ENCODE data around the gene THOC1.

Gene THOC1

DNA sequence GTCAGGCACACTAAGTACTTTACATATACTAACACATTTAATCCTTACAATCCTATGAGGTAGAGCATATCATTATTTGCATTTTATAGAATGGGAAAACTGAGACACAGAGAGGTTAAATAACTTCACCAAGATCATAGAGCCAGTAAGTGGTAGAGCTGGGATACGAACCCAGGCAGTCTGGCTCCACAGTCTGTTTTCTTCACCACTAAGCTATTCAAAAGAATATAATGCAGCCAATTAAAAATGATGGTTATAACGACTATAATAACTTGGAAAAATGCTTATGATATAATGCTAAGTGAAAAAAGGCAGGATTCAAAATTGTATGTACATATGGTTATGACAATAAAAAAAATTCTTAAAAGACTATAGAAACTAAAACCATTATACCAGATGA is 7.3 kb downstream of the THOC1 start:
- Histone ChIP-seq H3K4me1 (ENCODE audit: insufficient read depth, insufficient read length) (no peaks in the 10 kb centered on the region), H3K4me3 (ENCODE audit: insufficient read length, low read depth) (no peak overlapping the region), H3K9me3 (ENCODE audit: insufficient read depth, low read length) (no peaks in the 10 kb centered on the region), H3K27me3 (ENCODE audit: insufficient read depth, insufficient read length) (no peaks in the 10 kb centered on the region), H3K9ac (ENCODE audit: insufficient read length, low read depth) (no peak overlapping the region), H3K36me3 (ENCODE audit: insufficient read depth, insufficient read length, low read length) (peaks cover 76% of the 10 kb centered on the region)
- DNase-seq (ENCODE audit: low read depth, low spot score): no peak
- TF ChIP-seq YY1 (IDR thresholded peaks at IDR 0.05; ENCODE audit: insufficient read depth, insufficient read length): no peak
- TF ChIP-seq SUZ12 (IDR thresholded peaks at IDR 0.05; ENCODE audit: extremely low read depth, insufficient read depth, insufficient read length): no peak
- no peak for TF ChIP-seq ZNF274 (IDR thresholded peaks at IDR 0.05; ENCODE audit: low read depth, low read length)

GRCh38 chr18:255171-255570 is 12.7 kb downstream of the THOC1 start:
- TF ChIP-seq ZNF274 (IDR thresholded peaks at IDR 0.05; ENCODE audit: low read depth, low read length) (no peak), YY1 (IDR thresholded peaks at IDR 0.05; ENCODE audit: insufficient read depth, insufficient read length) (no peak), SUZ12 (IDR thresholded peaks at IDR 0.05; ENCODE audit: extremely low read depth, insufficient read depth, insufficient read length) (no peak)
- no peaks in the 10 kb centered on the region for H3K27me3 ChIP-seq (ENCODE audit: insufficient read depth, insufficient read length)

DNA sequence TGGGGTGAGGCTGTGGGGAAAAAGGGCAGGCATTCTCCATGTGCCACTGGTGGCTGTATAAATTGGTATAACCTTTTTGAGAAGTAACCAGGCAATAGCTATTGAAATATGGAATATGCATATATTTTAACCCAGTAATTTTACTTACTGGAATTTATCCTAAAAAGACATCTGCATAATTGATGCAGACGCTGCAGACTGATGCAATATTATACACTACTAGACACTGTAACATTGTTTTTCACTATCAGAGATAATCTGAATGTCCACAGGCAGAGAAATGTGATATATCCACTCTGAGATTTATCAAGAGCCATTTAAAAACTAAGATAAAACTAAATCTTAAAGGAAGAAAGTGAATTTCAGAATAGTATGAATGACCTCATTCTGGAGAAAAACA is 14.7 kb downstream of the THOC1 start:
- no peaks in the 10 kb centered on the region for H3K4me1 ChIP-seq (ENCODE audit: insufficient read depth, insufficient read length)
- no peaks in the 10 kb centered on the region for H3K9me3 ChIP-seq (ENCODE audit: insufficient read depth, low read length)
- H3K36me3 ChIP-seq (ENCODE audit: insufficient read depth, insufficient read length, low read length): peaks cover 70% of the 10 kb centered on the region
- no peaks in the 10 kb centered on the region for H3K27me3 ChIP-seq (ENCODE audit: insufficient read depth, insufficient read length)
- no peak overlapping the region for H3K4me3 ChIP-seq (ENCODE audit: insufficient read length, low read depth)
- no peak for DNase-seq (ENCODE audit: low read depth, low spot score)
- no peak overlapping the region for H3K9ac ChIP-seq (ENCODE audit: insufficient read length, low read depth)
- TF ChIP-seq SUZ12 (IDR thresholded peaks at IDR 0.05; ENCODE audit: extremely low read depth, insufficient read depth, insufficient read length) (no peak), YY1 (IDR thresholded peaks at IDR 0.05; ENCODE audit: insufficient read depth, insufficient read length) (no peak), ZNF274 (IDR thresholded peaks at IDR 0.05; ENCODE audit: low read depth, low read length) (no peak)

More at GRCh38 chr18:255171-255570, 12.7 kb downstream of the THOC1 start:
- Histone ChIP-seq H3K9me3 (ENCODE audit: insufficient read depth, low read length) (no peaks in the 10 kb centered on the region), H3K4me1 (ENCODE audit: insufficient read depth, insufficient read length) (no peaks in the 10 kb centered on the region), H3K36me3 (ENCODE audit: insufficient read depth, insufficient read length, low read length) (peaks cover 72% of the 10 kb centered on the region), H3K9ac (ENCODE audit: insufficient read length, low read depth) (no peak overlapping the region), H3K4me3 (ENCODE audit: insufficient read length, low read depth) (no peak overlapping the region)
- no peak for DNase-seq (ENCODE audit: low read depth, low spot score)

GRCh38 chr18:251572-251971 is 16.3 kb downstream of the THOC1 start:
- Histone ChIP-seq H3K4me3 (ENCODE audit: insufficient read length, low read depth) (no peak overlapping the region), H3K4me1 (ENCODE audit: insufficient read depth, insufficient read length) (no peaks in the 10 kb centered on the region), H3K9ac (ENCODE audit: insufficient read length, low read depth) (no peak overlapping the region), H3K9me3 (ENCODE audit: insufficient read depth, low read length) (no peaks in the 10 kb centered on the region), H3K36me3 (ENCODE audit: insufficient read depth, insufficient read length, low read length) (peaks cover 71% of the 10 kb centered on the region), H3K27me3 (ENCODE audit: insufficient read depth, insufficient read length) (no peaks in the 10 kb centered on the region)
- DNase-seq (ENCODE audit: low read depth, low spot score): no peak
- TF ChIP-seq SUZ12 (IDR thresholded peaks at IDR 0.05; ENCODE audit: extremely low read depth, insufficient read depth, insufficient read length) (no peak), ZNF274 (IDR thresholded peaks at IDR 0.05; ENCODE audit: low read depth, low read length) (no peak), YY1 (IDR thresholded peaks at IDR 0.05; ENCODE audit: insufficient read depth, insufficient read length) (no peak)

DNA sequence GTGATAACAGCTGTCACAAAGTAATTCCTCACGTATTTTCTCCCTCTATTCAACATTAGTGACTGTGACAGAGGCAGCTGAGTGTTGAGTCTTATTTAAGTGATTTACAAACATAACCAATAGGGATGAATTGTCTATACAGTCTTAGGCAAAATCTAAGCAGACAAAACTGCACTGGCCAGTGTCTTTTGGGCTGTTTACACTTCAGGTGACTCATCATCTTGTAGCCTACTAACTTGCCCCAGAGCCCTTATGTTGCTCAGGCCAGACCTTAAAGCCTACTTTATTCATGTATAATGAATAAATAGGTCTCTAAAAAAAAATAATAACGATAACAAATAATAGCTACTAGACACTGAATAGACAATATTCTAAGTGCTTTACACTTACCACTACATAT is 17.2 kb downstream of the THOC1 start:
- Histone ChIP-seq H3K36me3 (ENCODE audit: insufficient read depth, insufficient read length, low read length) (peaks cover 71% of the 10 kb centered on the region), H3K4me3 (ENCODE audit: insufficient read length, low read depth) (no peak overlapping the region), H3K9ac (ENCODE audit: insufficient read length, low read depth) (no peak overlapping the region), H3K4me1 (ENCODE audit: insufficient read depth, insufficient read length) (no peaks in the 10 kb centered on the region), H3K27me3 (ENCODE audit: insufficient read depth, insufficient read length) (no peaks in the 10 kb centered on the region), H3K9me3 (ENCODE audit: insufficient read depth, low read length) (no peaks in the 10 kb centered on the region)
- TF ChIP-seq YY1 (IDR thresholded peaks at IDR 0.05; ENCODE audit: insufficient read depth, insufficient read length): no peak
- no peak for DNase-seq (ENCODE audit: low read depth, low spot score)

GRCh38 chr18:248053-248452 is 19.8 kb downstream of the THOC1 start:
- H3K9ac ChIP-seq (ENCODE audit: insufficient read length, low read depth): no peak overlapping the region

DNA sequence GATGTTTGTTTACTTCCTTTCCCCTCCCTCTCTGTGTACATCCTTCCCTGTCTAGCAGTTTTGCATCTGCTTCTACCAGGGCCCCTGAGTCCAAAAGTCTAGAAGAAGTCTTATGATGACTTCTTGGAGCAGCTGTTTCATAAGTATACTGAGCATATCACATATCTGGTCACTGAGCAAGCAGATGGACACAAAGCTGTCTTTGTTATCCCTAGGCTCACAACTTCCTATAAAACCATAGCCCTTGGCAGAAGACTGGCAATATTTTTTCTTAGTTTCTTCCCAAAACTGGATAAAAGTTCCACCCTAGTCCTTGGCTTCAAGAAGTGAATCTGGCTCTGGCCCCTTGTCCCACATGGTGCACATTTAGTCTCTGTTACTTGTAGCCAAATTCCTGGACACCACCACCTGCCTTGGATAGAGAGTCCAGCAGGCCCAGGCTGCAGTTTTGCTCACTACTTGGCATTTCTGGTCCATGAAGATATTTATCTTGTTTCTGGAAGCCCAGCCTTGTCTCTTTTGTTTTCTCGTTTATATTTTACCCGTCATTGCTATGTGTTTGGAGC is 22.5 kb downstream of the THOC1 start:
- H3K27me3 ChIP-seq (ENCODE audit: insufficient read depth, insufficient read length): no peaks in the 10 kb centered on the region
- no peaks in the 10 kb centered on the region for H3K4me1 ChIP-seq (ENCODE audit: insufficient read depth, insufficient read length)
- H3K36me3 ChIP-seq (ENCODE audit: insufficient read depth, insufficient read length, low read length): peaks cover 56% of the 10 kb centered on the region
- no peak overlapping the region for H3K9ac ChIP-seq (ENCODE audit: insufficient read length, low read depth)
- H3K4me3 ChIP-seq (ENCODE audit: insufficient read length, low read depth): no peak overlapping the region
- no peak for TF ChIP-seq ZNF274 (IDR thresholded peaks at IDR 0.05; ENCODE audit: low read depth, low read length)
- no peaks in the 10 kb centered on the region for H3K9me3 ChIP-seq (ENCODE audit: insufficient read depth, low read length)
- no peak for DNase-seq (ENCODE audit: low read depth, low spot score)

More at GRCh38 chr18:248053-248452, 19.8 kb downstream of the THOC1 start:
- DNase-seq (ENCODE audit: low read depth, low spot score): no peak
- H3K36me3 ChIP-seq (ENCODE audit: insufficient read depth, insufficient read length, low read length): peaks cover 64% of the 10 kb centered on the region
- TF ChIP-seq SUZ12 (IDR thresholded peaks at IDR 0.05; ENCODE audit: extremely low read depth, insufficient read depth, insufficient read length) (no peak), ZNF274 (IDR thresholded peaks at IDR 0.05; ENCODE audit: low read depth, low read length) (no peak), YY1 (IDR thresholded peaks at IDR 0.05; ENCODE audit: insufficient read depth, insufficient read length) (no peak)
- no peak overlapping the region for H3K4me3 ChIP-seq (ENCODE audit: insufficient read length, low read depth)
- no peaks in the 10 kb centered on the region for H3K27me3 ChIP-seq (ENCODE audit: insufficient read depth, insufficient read length)
- H3K4me1 ChIP-seq (ENCODE audit: insufficient read depth, insufficient read length): no peaks in the 10 kb centered on the region
- no peaks in the 10 kb centered on the region for H3K9me3 ChIP-seq (ENCODE audit: insufficient read depth, low read length)

GRCh38 chr18:240175-240574 is 27.7 kb downstream of the THOC1 start:
- TF ChIP-seq SUZ12 (IDR thresholded peaks at IDR 0.05; ENCODE audit: extremely low read depth, insufficient read depth, insufficient read length) (no peak), YY1 (IDR thresholded peaks at IDR 0.05; ENCODE audit: insufficient read depth, insufficient read length) (no peak), ZNF274 (IDR thresholded peaks at IDR 0.05; ENCODE audit: low read depth, low read length) (no peak)
- no peak for DNase-seq (ENCODE audit: low read depth, low spot score)
- Histone ChIP-seq H3K4me1 (ENCODE audit: insufficient read depth, insufficient read length) (no peaks in the 10 kb centered on the region), H3K4me3 (ENCODE audit: insufficient read length, low read depth) (no peak overlapping the region), H3K9ac (ENCODE audit: insufficient read length, low read depth) (no peak overlapping the region), H3K36me3 (ENCODE audit: insufficient read depth, insufficient read length, low read length) (peaks cover 26% of the 10 kb centered on the region), H3K27me3 (ENCODE audit: insufficient read depth, insufficient read length) (no peaks in the 10 kb centered on the region), H3K9me3 (ENCODE audit: insufficient read depth, low read length) (no peaks in the 10 kb centered on the region)
